Right lung (tissue), 5 donors: ENCODE data around the gene PAOX. TPM values are rescaled to one million over a fixed set of nuclear protein-coding genes. Genes with fewer than 3 reads are reported as not detected.
"Not testable (repeated sequence)": the region's sequence is repeated elsewhere in the genome, so short reads cannot be mapped to it uniquely, and the experiment has no call there.

ENCODE experiments used
- DNase-seq, 2 donors: peaks; one replicate each; pipeline ENCODE4 v3.0.0-alpha.2; 2013
- polyA plus RNA-seq, 5 donors: library from polyadenylated mRNA; unstranded; fragments of 120-200 nt; gene quantifications; one replicate each; pipeline versions ENCODE4 v1.2.1 to v1.2.3, GENCODE V29; 2013; ENCODE audit warnings: inconsistent platforms in 1 of 5, low replicate concordance in 1 of 5; ENCODE audit not compliant: insufficient read length in 5 of 5, insufficient read depth in 1 of 5

PAOX gene
- polyA plus RNA-seq, 5 donors = 3.7 to 8.5 (median 5.7) TPM

DNA sequence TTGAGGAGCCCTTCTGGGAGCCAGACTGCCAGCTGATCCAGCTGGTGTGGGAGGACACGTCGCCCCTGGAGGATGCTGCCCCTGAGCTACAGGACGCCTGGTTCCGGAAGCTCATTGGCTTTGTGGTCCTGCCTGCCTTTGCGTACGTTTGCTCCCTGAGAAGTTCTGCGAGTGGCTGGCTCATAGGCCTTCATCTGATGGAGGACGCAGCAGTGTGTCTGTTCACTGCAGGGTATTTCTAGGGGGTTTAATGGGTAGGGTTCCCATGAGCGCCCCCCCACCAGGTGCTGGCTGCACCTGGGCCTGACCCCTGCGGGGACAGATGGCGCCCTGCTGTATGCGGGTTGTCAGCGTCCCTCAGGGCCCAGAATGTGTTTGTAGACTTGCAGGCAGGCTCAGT is 5.0 kb downstream of the PAOX start:
- DNase-seq = no peak

DNA sequence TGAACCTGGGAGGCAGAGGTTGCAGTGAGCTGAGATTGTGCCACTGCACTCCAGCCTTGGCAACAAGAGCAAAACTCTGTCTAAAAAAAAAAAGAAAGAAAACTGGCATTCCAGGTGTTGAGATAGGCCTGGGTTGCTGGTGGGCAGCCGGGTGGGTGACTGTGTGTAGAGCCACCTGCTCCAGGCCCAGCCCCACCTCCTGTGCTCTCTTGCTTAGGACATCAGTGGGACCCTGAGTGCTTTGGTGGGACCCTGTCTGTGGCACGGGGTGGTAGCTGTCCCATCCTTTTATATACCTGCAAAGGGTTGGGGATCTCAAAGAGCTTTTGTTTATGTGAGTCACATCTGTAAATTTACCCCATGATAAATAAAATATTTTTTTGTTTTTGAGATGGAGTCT is 6.2 kb downstream of the PAOX start:
- DNase-seq = no peak

DNA sequence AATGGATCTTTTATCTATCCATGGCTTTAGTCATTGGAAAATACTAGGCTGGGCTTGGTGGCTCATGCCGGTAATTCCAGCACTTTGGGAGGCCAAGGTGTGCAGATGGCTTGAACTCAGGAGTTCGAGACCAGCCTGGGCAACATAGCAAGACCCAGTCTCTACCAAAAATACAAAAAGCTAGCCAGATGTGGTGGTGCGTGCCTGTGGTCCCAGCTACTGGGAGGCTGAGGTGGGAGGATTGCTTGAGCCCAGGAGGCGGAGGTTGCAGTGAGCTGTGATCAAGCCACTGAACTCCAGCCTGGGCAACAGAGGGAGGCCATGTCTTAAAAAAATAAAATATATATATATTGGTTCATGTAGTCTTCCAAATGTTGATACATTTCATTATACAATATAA is 7.9 kb downstream of the PAOX start:
- DNase-seq = not testable (repeated sequence)

GRCh38 chr10:133388236-133388972 is 9.3 kb downstream of the PAOX start:
- no peak for DNase-seq

DNA sequence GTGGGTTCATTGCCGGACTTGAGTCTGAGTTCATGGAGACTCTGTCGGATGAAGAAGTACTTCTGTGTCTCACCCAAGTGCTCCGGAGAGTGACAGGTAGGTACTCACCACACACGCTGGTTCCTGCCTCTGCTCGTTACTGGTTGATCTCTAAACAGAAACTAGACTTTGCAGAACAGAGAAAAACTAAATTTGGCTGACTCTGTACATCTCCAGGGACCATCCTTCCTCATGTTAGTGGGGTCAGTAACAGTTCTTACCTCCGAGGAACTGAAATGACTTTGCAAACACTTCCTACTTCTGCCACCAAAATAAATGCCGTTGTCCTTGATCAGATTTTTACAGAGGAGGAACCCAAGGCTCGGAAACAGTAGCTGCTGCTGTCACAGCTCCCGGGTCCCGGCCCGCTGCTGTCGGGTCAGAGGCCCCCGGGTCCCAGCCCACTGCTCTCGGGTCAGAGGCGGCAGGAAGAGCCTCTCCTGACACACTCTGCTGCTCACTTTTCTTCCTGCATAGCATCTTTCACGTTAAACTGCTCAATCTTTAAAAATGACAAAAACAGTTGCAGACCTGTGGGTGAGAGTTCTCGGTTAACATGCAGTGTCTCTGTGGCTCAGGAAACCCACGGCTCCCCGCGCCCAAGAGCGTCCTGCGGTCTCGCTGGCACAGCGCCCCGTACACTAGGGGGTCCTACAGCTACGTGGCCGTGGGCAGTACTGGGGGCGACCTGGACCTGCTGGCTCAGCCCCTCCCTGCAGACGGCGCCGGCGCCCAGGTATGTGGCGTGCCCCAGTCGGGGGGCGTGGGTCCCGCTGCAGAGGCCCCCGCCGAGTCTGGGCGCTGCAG is 10.1 kb downstream of the PAOX start:
- DNase-seq = no peak

DNA sequence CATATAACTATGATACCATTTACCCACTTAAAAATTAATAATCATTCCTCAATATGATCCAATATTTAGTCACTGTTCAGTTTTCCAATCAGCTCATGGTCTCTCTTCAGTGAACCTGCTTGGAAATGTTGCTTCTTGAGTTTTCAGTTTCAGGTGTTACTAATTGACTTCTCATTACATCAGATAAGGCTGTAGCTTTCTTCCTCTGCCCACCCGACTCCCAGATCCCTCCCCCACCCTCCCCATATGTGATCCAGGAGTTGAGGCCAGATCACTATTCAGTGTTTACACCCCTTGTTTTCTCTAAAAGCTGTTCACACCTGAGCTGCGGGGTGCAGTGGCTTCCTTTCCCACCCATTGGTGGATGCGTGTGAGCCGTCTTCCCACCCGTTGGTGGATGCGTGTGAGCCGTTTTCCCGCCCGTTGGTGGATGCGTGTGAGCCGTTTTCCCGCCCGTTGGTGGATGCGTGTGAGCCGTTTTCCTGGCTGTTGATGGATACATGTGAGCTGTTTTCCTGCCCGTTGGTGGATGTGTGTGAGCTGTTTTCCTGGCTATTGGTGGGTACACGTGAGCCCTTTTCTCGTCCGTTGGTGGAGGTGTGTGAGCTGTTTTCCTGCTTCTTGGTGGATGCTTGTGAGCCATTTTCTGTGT is 11.7 kb downstream of the PAOX start:
- no peak for DNase-seq

DNA sequence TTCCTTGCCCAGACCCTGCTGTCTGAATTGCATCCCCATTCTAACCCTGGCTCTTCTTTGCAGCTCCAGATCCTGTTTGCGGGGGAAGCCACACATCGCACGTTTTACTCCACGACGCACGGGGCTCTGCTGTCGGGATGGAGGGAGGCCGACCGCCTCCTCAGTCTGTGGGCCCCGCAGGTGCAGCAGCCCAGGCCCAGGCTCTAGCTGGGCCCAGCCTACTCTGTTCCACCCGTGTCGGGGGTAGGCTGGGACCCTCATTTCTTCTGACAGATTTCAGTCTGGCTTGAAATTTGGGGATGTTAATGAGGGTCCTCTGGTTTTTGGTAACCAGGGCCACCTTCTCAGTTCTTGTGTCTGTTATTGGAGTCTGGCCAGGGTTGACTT is 12.2 kb downstream of the PAOX start:
- DNase-seq = no peak

- no peak for DNase-seq
These were observed 12.9 kb downstream of the PAOX start for GRCh38 chr10:133391761-133392518.

DNA sequence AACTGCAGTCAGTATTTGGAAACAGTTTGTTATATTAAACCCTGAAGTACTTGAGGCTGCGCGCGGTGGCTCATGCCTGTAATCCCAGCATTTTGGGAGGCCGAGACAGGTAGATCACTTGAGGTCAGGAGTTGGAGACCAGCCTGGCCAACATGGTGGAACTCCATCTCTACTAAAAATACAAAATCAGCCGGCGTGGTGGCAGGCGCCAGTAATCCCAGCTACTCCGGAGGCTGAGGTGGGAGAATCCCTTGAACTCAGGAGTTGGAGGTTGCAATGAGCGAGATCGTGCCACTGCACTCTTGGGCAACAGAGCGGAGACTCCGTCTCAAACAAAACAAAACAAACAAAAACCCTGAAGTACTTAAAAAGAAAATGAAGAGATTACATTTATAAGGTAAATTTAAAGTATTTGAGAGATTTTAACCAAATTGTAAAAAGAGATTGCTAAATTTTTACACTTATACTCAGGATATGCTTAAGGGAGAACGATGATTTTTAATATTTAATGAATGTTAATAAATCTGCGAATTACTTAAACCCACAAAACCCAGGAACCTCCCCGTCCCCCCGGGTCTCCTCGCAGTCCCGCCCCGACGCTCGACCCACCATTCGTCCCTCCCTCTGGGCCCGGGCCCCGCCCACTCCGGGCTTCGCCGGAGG is 14.5 kb downstream of the PAOX start:
- no peak for DNase-seq

DNA sequence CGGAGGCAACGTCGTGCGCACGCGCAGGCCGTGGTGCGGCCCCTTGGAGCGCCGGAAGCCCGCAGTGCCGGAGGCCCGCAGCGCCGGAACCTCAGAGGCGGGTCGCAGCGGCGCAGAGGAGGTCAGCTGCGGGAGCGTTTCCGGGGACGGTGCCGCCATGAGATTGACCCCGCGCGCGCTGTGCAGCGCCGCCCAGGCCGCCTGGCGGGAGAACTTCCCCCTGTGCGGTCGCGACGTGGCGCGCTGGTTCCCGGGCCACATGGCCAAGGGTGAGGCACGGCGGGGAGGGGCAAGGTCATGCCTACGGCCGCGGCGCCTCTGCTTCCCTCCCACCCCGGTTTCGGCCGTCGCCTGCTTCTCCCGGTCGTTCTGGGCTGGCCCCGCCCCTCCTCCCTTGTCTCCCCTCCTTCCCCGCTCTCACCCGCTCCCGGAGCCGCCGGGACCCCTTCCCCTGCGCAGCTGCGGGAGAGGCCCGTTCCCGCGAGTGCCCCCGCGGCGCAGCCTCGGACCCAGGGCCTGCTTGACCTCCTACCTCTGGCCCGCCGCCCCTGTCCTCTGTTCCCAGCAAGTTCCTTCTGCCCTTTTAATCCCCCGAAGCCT is 15.1 kb downstream of the PAOX start, which contains the start of gene MTG1:
Gene MTG1 (plus strand): TSS at position 94 of the 600 bp plus-strand sequence. CDS start 64 bp downstream, at position 158.
- peak; percentile 94 to 95 for DNase-seq

GRCh38 chr10:133394801-133395221 is 15.7 kb downstream of the PAOX start:
- no peak for DNase-seq

- DNase-seq = no peak
These were observed 17.1 kb downstream of the PAOX start for GRCh38 chr10:133396035-133396624.

DNA sequence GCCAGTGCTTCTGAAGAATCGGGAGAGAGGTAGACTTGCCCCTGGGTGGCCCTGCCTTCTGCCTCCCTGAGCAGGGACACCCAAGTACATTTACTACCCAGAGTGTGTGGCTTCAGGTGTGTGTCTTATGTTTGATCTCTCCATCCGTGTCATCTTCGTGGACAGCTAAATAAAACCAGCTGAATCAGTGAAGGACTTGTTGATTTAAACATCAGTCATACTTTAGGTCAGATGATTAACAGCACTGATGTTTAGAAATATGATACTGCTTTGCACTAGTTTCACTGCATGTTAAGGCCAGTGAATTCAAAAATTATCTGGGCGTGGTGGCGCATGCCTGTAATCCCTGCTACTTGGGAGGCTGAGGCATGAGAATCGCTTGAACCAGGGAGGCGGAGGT is 18.9 kb downstream of the PAOX start:
- no peak for DNase-seq

GRCh38 chr10:133399123-133399601 is 20.1 kb downstream of the PAOX start:
- DNase-seq = no peak

- DNase-seq = no peak
These were observed 21.8 kb downstream of the PAOX start for GRCh38 chr10:133400624-133401424.

DNA sequence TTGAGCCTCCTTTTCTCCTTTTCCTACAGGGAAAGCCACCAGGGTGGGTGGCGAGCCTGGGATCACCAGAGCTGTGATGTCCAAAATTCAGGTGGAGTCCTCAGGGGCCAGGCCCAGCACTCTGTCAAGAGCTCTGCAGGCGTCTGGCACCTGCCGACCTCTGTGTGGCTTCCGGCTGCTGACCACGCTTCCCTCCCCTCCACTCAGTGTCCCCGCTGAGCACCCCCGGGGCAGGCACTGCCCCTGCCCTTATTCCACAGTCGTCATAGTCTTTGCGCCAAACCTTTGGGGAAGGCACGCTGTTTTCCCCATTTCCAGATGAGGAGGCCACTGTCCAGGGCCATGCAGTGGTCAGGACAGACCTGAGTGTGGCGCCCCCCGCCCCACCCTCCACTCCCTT is 22.4 kb downstream of the PAOX start:
- no peak for DNase-seq

- DNase-seq = no peak
These were observed 23.1 kb downstream of the PAOX start for GRCh38 chr10:133401981-133402725.

DNA sequence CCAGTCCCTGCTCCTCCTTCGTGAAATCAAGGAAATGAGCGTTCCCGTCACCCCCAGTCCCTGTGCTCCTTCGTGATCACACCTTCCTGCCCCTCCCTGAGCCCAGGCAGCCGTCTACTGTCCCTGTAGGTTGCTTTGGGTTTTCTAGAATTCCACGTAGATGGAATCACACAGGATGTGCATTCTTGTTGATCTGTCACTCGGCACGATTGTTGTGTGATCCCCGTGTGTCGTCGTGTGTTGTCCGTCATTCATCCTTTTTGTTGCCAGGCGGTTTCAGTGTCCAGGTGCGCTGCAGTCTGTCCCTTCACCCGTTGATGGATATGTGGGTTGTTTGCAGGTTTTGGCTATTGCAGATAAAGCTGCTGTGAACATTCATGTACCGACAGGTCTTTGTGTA is 24.3 kb downstream of the PAOX start:
- DNase-seq = no peak

DNA sequence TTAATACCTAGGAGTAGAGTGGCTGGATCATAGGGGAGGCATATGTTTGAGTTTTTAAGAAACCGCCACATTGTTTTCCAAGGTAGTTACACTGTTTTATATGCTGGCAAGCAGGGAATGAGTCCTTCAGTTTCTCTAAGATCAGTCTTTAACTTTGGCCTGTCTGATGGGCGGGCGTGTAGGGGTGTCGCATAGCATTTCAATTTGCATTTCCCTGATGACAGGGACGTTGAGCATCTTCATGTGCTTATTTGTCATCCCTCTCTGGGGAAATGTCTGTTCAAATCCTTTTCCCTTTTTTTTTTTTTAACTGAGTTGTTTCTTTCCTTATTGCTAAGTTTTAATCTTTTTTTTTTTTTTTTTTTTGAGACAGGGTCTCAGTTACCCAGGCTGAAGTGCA is 24.7 kb downstream of the PAOX start:
- no peak for DNase-seq
